H1 (cell line): ENCODE data around the gene NKAIN2. TPM values are rescaled to one million over a fixed set of nuclear protein-coding genes. Genes with fewer than 3 reads are reported as not detected.

Source experiments
- CTCF ChIA-PET: fragments of 300-600 bp; sonication (Branson Sonifier 250); formaldehyde crosslinking; loops from one replicate; lab custom pipeline; 2021; ENCODE audit not compliant: partially characterized antibody; lab: Charles Lee
- POLR2A ChIA-PET: fragments of 300-600 bp; sonication (Branson Sonifier 250); formaldehyde crosslinking; loops from one replicate; lab custom pipeline; 2021; ENCODE audit warnings: inconsistent platforms; ENCODE audit not compliant: partially characterized antibody; lab: Charles Lee
- DNase-seq, 2 experiments: peaks; one replicate each; pipeline versions ENCODE4 v3.0.0 to v3.0.0-alpha.2; 2010 to 2022; ENCODE audit warnings: low spot score in 2 of 2, low read depth in 1 of 2, mixed read lengths in 1 of 2
- FAIRE-seq: peaks from 2 replicates; lab custom pipeline; 2011; peaks lifted over from hg19 to GRCh38; lab: Jason Lieb, UNC
- H2AFZ ChIP-seq: 2 replicates; pipeline ENCODE4 v1.8.1; 2012; ENCODE audit warnings: low read length, inconsistent platforms
- H2AK5ac ChIP-seq: 2 replicates; pipeline ENCODE4 v1.6.1; 2013; ENCODE audit warnings: low read depth, low read length
- H2BK120ac ChIP-seq: replicated peaks from 2 replicates; pipeline ENCODE3; 2013; ENCODE audit warnings: low read depth, low read length, inconsistent platforms
- H2BK12ac ChIP-seq: 2 replicates; pipeline ENCODE4 v1.6.1; 2013; ENCODE audit warnings: low read depth, low read length
- H2BK15ac ChIP-seq: 2 replicates; pipeline ENCODE4 v1.6.1; 2013; ENCODE audit warnings: low read length
- H2BK20ac ChIP-seq: 2 replicates; pipeline ENCODE4 v1.6.1; 2013; ENCODE audit warnings: low read length
- H2BK5ac ChIP-seq: 2 replicates; pipeline ENCODE4 v1.6.1; 2013; ENCODE audit warnings: low read depth, low read length
- H3K14ac ChIP-seq: 2 replicates; pipeline ENCODE4 v1.6.1; 2013; ENCODE audit warnings: inconsistent platforms; ENCODE audit not compliant: insufficient read length
- H3K18ac ChIP-seq: 2 replicates; pipeline ENCODE4 v1.6.1; 2013; ENCODE audit warnings: low read length; ENCODE audit errors: extremely low read depth
- H3K23ac ChIP-seq: 2 replicates; pipeline ENCODE4 v1.6.1; 2013; ENCODE audit warnings: inconsistent platforms; ENCODE audit not compliant: insufficient read length
- H3K23me2 ChIP-seq: 2 replicates; pipeline ENCODE4 v1.6.1; 2013; ENCODE audit warnings: low read depth, low read length
- H3K27ac ChIP-seq: 2 replicates; pipeline ENCODE4 v1.6.1; 2011; ENCODE audit warnings: low read depth, low read length, inconsistent platforms
- H3K27me3 ChIP-seq, 4 experiments: replicated peaks in 1 of 4; 1 replicate in 1 of 4; 2 replicates in 3 of 4; pipeline versions ENCODE4 v1.6.1 to v1.8.1; 2011 to 2013; ENCODE audit warnings: low read length in 3 of 4, mild to moderate bottlenecking in 3 of 4, inconsistent platforms in 2 of 4, mixed read lengths in 2 of 4, moderate library complexity in 1 of 4; ENCODE audit not compliant: control insufficient read depth in 3 of 4, insufficient read depth in 3 of 4; ENCODE audit errors: extremely low read depth in 1 of 4
- H3K36me3 ChIP-seq, 4 experiments: 2 replicates each; pipeline versions ENCODE4 v1.6.1 to v1.8.1; 2011 to 2013; ENCODE audit warnings: mild to moderate bottlenecking in 4 of 4, low read length in 3 of 4, moderate library complexity in 2 of 4, control low read depth in 1 of 4, inconsistent platforms in 1 of 4; ENCODE audit not compliant: insufficient read depth in 4 of 4, control insufficient read depth in 2 of 4
- H3K4ac ChIP-seq: replicated peaks from 2 replicates; pipeline ENCODE3; 2013; ENCODE audit warnings: low read length, low read depth, mixed read lengths, inconsistent platforms; ENCODE audit not compliant: insufficient read length
- H3K4me1 ChIP-seq, 4 experiments: replicated peaks in 1 of 4; 1 replicate in 1 of 4; 2 replicates in 3 of 4; pipeline versions ENCODE4 v1.6.1 to v1.8.1; 2011 to 2013; ENCODE audit warnings: low read length in 3 of 4, inconsistent platforms in 2 of 4, mixed read lengths in 1 of 4; ENCODE audit not compliant: insufficient read depth in 4 of 4, control insufficient read depth in 3 of 4
- H3K4me2 ChIP-seq, 2 experiments: 2 replicates each; pipeline versions ENCODE4 v1.6.1 to v1.8.1; 2011 to 2013; ENCODE audit warnings: low read depth in 2 of 2, low read length in 2 of 2, control low read depth in 1 of 2, inconsistent platforms in 1 of 2, mild to moderate bottlenecking in 1 of 2; ENCODE audit not compliant: insufficient read depth in 1 of 2
- H3K4me3 ChIP-seq, 4 experiments: fragments of 200-600, 300-600 bp in 1 of 4; sonication (generic), shearing (Covaris generic), sonication (Bioruptor Twin) in 1 of 4; 2 replicates each; pipeline versions ENCODE4 v1.5.1 to v1.8.1; 2011 to 2016; ENCODE audit warnings: low read length in 4 of 4, low read depth in 3 of 4, control low read depth in 2 of 4, inconsistent platforms in 2 of 4, mild to moderate bottlenecking in 2 of 4, mixed read lengths in 1 of 4, moderate library complexity in 1 of 4; ENCODE audit not compliant: insufficient read depth in 2 of 4; ENCODE audit errors: extremely low read depth in 1 of 4
- H3K56ac ChIP-seq: replicated peaks from 2 replicates; pipeline ENCODE3; 2013; ENCODE audit warnings: low read depth, mild to moderate bottlenecking, mixed read lengths, low read length, inconsistent platforms; ENCODE audit not compliant: insufficient read length
- H3K79me1 ChIP-seq: 2 replicates; pipeline ENCODE4 v1.6.1; 2013; ENCODE audit warnings: low read depth, low read length, control low read depth
- H3K79me2 ChIP-seq, 2 experiments: 2 replicates each; pipeline versions ENCODE4 v1.6.1 to v1.8.1; 2012 to 2013; ENCODE audit warnings: low read length in 2 of 2, mild to moderate bottlenecking in 2 of 2, inconsistent platforms in 1 of 2; ENCODE audit not compliant: insufficient read depth in 2 of 2, control insufficient read depth in 1 of 2
- H3K9ac ChIP-seq, 4 experiments: replicated peaks in 1 of 4; 1 replicate in 1 of 4; 2 replicates in 3 of 4; pipeline versions ENCODE4 v1.6.1 to v1.8.1; 2011 to 2013; ENCODE audit warnings: low read depth in 3 of 4, low read length in 3 of 4, control low read depth in 2 of 4, mild to moderate bottlenecking in 2 of 4, moderate library complexity in 2 of 4, inconsistent platforms in 1 of 4; ENCODE audit errors: extremely low read depth in 1 of 4
- H3K9me3 ChIP-seq, 2 experiments: 2 replicates each; pipeline versions ENCODE4 v1.6.1 to v1.8.1; 2012 to 2013; ENCODE audit warnings: mild to moderate bottlenecking in 2 of 2, moderate library complexity in 2 of 2, control low read depth in 1 of 2, inconsistent platforms in 1 of 2, low read depth in 1 of 2, low read length in 1 of 2, mixed read lengths in 1 of 2; ENCODE audit not compliant: insufficient read depth in 2 of 2
- H4K20me1 ChIP-seq, 2 experiments: replicated peaks in 1 of 2; 2 replicates each; pipeline versions ENCODE3 to v1.8.1; 2011 to 2013; ENCODE audit warnings: inconsistent platforms in 2 of 2, low read length in 2 of 2, mild to moderate bottlenecking in 1 of 2; ENCODE audit not compliant: insufficient read depth in 2 of 2, control insufficient read depth in 1 of 2
- H4K5ac ChIP-seq: 2 replicates; pipeline ENCODE4 v1.6.1; 2013; ENCODE audit warnings: low read length, low read depth, mixed read lengths, inconsistent platforms; ENCODE audit not compliant: insufficient read length
- H4K8ac ChIP-seq: 2 replicates; pipeline ENCODE4 v1.8.0; 2013; ENCODE audit warnings: mild to moderate bottlenecking, moderate library complexity, low read length, inconsistent platforms; ENCODE audit not compliant: insufficient read depth; ENCODE audit errors: extremely low read depth
- H4K91ac ChIP-seq: replicated peaks from 2 replicates; pipeline ENCODE3; 2013; ENCODE audit warnings: low read length, mixed read lengths, inconsistent platforms; ENCODE audit not compliant: insufficient read length
- KDM5A ChIP-seq: fragments of 200-600 bp; IDR thresholded peaks from 2 replicates; pipeline ENCODE4 v1.7.1; 2012; ENCODE audit warnings: mild to moderate bottlenecking, low read length, inconsistent platforms, mixed read lengths
- SRF ChIP-seq: IDR thresholded peaks from 2 replicates; pipeline ENCODE4 v1.6.1; 2011; ENCODE audit warnings: mild to moderate bottlenecking, low read depth, low read length, moderate library complexity
- TCF12 ChIP-seq: IDR thresholded peaks from 2 replicates; pipeline ENCODE4 v1.6.1; 2011; ENCODE audit warnings: low read depth, mild to moderate bottlenecking, low read length
- WGBS, 2 experiments: shearing (Covaris generic) in 1 of 2; methylation state at CpG; one replicate each; pipeline versions ENCODE4 v1.1.6 to v1.1.7; 2013 to 2015; ENCODE audit warnings: low lambda C conversion rate in 2 of 2, mixed read lengths in 2 of 2, inconsistent platforms in 1 of 2, low coverage in 1 of 2, missing lambda C conversion rate in 1 of 2; ENCODE audit not compliant: insufficient replicate concordance in 2 of 2, insufficient coverage in 1 of 2, insufficient read length in 1 of 2; ENCODE audit errors: extremely low coverage in 1 of 2, missing lambda C conversion rate in 1 of 2; 5-methylcytosine and 5-hydroxymethylcytosine counted together
- polyA plus RNA-seq, 7 experiments: library from polyadenylated mRNA; depleted of rRNA in 3 of 7; stranded (reverse) in 5 of 7; unstranded in 2 of 7; fragments of >200 nt in 5 of 7; fragments of 200-250 nt in 2 of 7; gene quantifications; 1 replicate in 5 of 7; 2 replicates in 1 of 7; 4 replicates in 1 of 7; pipeline versions ENCODE4 v1.2.1 to v1.2.3, GENCODE V29; 2011 to 2013; ENCODE audit warnings: missing spikeins in 2 of 7, mixed read lengths in 2 of 7
- total RNA-seq: library from RNA; stranded (reverse); fragmentation: NEBNext Ultra II Directional; extraction: Animal tissue kit (Norgen Biotek cat#: 25700); gene quantifications from 2 replicates; pipeline ENCODE4 v1.2.1, GENCODE V29; 2021

Gene NKAIN2
- total and polyA plus RNA-seq, 2 of the 8 experiments (the other 6 are each of a cell fraction or from before 2014, with no cell fraction given) = 0.20 to 0.34 TPM

DNA sequence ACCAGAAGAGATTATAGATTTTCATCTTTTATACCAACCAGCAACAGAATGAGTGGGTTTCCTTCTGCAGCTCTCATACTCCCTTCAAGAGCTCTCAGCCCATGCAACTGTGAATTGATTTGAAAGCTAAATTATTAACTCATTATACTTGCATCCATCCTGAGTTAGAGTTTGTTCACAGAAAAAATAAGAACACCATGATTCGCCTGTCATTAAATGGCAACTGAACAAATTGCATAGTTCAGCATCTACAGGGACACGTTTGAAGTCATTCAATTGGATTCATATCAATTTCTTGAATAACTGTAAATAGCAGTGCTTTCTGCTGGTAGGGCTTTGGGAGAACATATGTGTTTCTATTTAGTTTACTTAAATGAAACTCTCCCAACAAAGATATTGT lies 65.7 kb downstream of the NKAIN2 start:
- CTCF ChIA-PET = interaction anchor here (1.4 kb wide), 1 partner anchor 154 kb away, joined by 3 read pairs; no protein-coding TSS in a partner anchor
- Histone ChIP-seq H3K27me3 (no peaks in the 10 kb centered on the region), H3K27ac (no peak overlapping the region), H2BK5ac (no peak overlapping the region), H4K5ac (no peak overlapping the region), H4K91ac (no peak overlapping the region), H2BK12ac (no peak overlapping the region), H3K56ac (no peak overlapping the region), H3K4me3 (no peak overlapping the region), H3K14ac (no peak overlapping the region), H3K4ac (no peak overlapping the region), H3K4me1 (no peaks in the 10 kb centered on the region), H3K4me2 (no peak overlapping the region), H2AFZ (no peak overlapping the region), H3K23me2 (no peaks in the 10 kb centered on the region), H2AK5ac (no peak overlapping the region), H4K8ac (no peak overlapping the region), H3K79me1 (no peaks in the 10 kb centered on the region), H3K36me3 (no peaks in the 10 kb centered on the region), H3K79me2 (no peaks in the 10 kb centered on the region), H2BK15ac (no peak overlapping the region), H4K20me1 (no peaks in the 10 kb centered on the region), H2BK20ac (no peak overlapping the region), H3K9ac (no peak overlapping the region), H2BK120ac (no peak overlapping the region), H3K9me3 (no peaks in the 10 kb centered on the region), H3K18ac (no peak overlapping the region), H3K23ac (no peak overlapping the region)
- POLR2A ChIA-PET = no interaction called here
- DNase-seq (no peak), FAIRE-seq (no peak)
- 85% methylated on average over 2 of the region's 2 CpGs; no CpG with 5 or more reads in 1 of the 2 experiments for WGBS, 2 experiments
- TF ChIP-seq TCF12 = no peak
- TF ChIP-seq SRF = no peak
- no peak for TF ChIP-seq KDM5A
